IMR-90 (cell line): ENCODE results near the gene TMEM52B. TPM values are rescaled to one million over a fixed set of nuclear protein-coding genes. Genes with fewer than 3 reads are reported as not detected.

Source experiments
- ATAC-seq: fragments of 200-7000 bp; cut with Tn5 transposase; 2 replicates; pipeline ENCODE4 v1.9.1; 2020; ENCODE audit warnings: low read depth, mild to moderate bottlenecking, moderate library complexity
- BruUV-seq: library from RNA; stranded (reverse); fragments of 400-500 nt; replicated peaks from 2 replicates; lab custom pipeline; 2021; lab: Mats Ljungman, UMichigan
- CTCF ChIA-PET: fragments of 300-600 bp; formaldehyde crosslinking; extraction: SDS; loops from one replicate; lab custom pipeline; 2021; ENCODE audit warnings: antibody characterized with exemption; lab: Yijun Ruan, JAX
- POLR2A ChIA-PET: fragments of 300-600 bp; sonication (Branson Sonifier 250); formaldehyde crosslinking; loops from one replicate; lab custom pipeline; 2022; ENCODE audit warnings: antibody characterized with exemption; ENCODE audit not compliant: unreplicated experiment; lab: Charles Lee
- DNase-seq: peaks from one replicate; pipeline ENCODE4 v3.0.0; 2013
- H2AFZ ChIP-seq: replicated peaks from 2 replicates; pipeline ENCODE3; 2013; ENCODE audit warnings: low read length, mild to moderate bottlenecking; ENCODE audit not compliant: poor library complexity
- H2AK5ac ChIP-seq: 2 replicates; pipeline ENCODE4 v1.6.1; 2013; ENCODE audit warnings: low read depth, low read length, inconsistent platforms
- H2AK9ac ChIP-seq: replicated peaks from 2 replicates; pipeline ENCODE3; 2013; ENCODE audit warnings: mild to moderate bottlenecking, low read depth, low read length, moderate library complexity; ENCODE audit not compliant: poor library complexity
- H2BK120ac ChIP-seq: 2 replicates; pipeline ENCODE4 v1.6.1; 2013; ENCODE audit warnings: low read depth, low read length, inconsistent platforms
- H2BK15ac ChIP-seq: 3 replicates; pipeline ENCODE4 v1.6.1; 2013; ENCODE audit warnings: low read depth, low read length, inconsistent platforms
- H2BK20ac ChIP-seq: 2 replicates; pipeline ENCODE4 v1.6.1; 2013; ENCODE audit warnings: low read depth, mild to moderate bottlenecking, inconsistent platforms, low read length, moderate library complexity
- H2BK5ac ChIP-seq: 2 replicates; pipeline ENCODE4 v1.6.1; 2013; ENCODE audit warnings: mild to moderate bottlenecking, low read depth, low read length, inconsistent platforms; ENCODE audit not compliant: poor library complexity, severe bottlenecking
- H3K14ac ChIP-seq: replicated peaks from 2 replicates; pipeline ENCODE4 v1.6.1; 2013; ENCODE audit warnings: low read depth, low read length, inconsistent platforms
- H3K18ac ChIP-seq: 2 replicates; pipeline ENCODE4 v1.6.1; 2013; ENCODE audit warnings: low read depth, low read length, control low read depth
- H3K23ac ChIP-seq: 2 replicates; pipeline ENCODE4 v1.6.1; 2013; ENCODE audit warnings: low read depth, low read length, inconsistent platforms
- H3K27ac ChIP-seq: 2 replicates; pipeline ENCODE4 v1.5.1; 2013; ENCODE audit warnings: mild to moderate bottlenecking, control low read depth, low read length; ENCODE audit not compliant: insufficient read depth
- H3K27me3 ChIP-seq: 2 replicates; pipeline ENCODE4 v1.6.1; 2013; ENCODE audit warnings: low read length; ENCODE audit not compliant: control insufficient read depth, insufficient read depth
- H3K36me3 ChIP-seq: 2 replicates; pipeline ENCODE4 v1.6.1; 2013; ENCODE audit warnings: low read length, mixed read lengths; ENCODE audit not compliant: control insufficient read depth, insufficient read depth
- H3K4ac ChIP-seq: 2 replicates; pipeline ENCODE4 v1.6.1; 2013; ENCODE audit warnings: low read depth, low read length, inconsistent platforms
- H3K4me1 ChIP-seq: 2 replicates; pipeline ENCODE4 v1.6.1; 2013; ENCODE audit warnings: low read length, mixed read lengths; ENCODE audit not compliant: control insufficient read depth, insufficient read depth
- H3K4me2 ChIP-seq: 2 replicates; pipeline ENCODE4 v1.6.1; 2013; ENCODE audit warnings: low read depth, mild to moderate bottlenecking, control low read depth, low read length, moderate library complexity
- H3K4me3 ChIP-seq: 2 replicates; pipeline ENCODE4 v1.5.1; 2013; ENCODE audit warnings: low read depth, mild to moderate bottlenecking, control low read depth, low read length, moderate library complexity; ENCODE audit not compliant: insufficient read depth
- H3K56ac ChIP-seq: 2 replicates; pipeline ENCODE4 v1.6.1; 2013; ENCODE audit warnings: low read length, inconsistent platforms; ENCODE audit not compliant: insufficient read depth; ENCODE audit errors: extremely low read depth
- H3K79me1 ChIP-seq, 2 experiments: 2 replicates each; pipeline ENCODE4 v1.6.1; 2013; ENCODE audit warnings: low read length in 2 of 2, inconsistent platforms in 1 of 2, low read depth in 1 of 2
- H3K9ac ChIP-seq: 2 replicates; pipeline ENCODE4 v1.6.1; 2013; ENCODE audit warnings: low read depth, low read length, control low read depth
- H3K9me1 ChIP-seq: 2 replicates; pipeline ENCODE4 v1.6.1; 2013; ENCODE audit warnings: low read length, inconsistent platforms; ENCODE audit not compliant: insufficient read depth
- H3K9me3 ChIP-seq: 2 replicates; pipeline ENCODE4 v1.6.1; 2013; ENCODE audit warnings: low read length; ENCODE audit not compliant: control insufficient read depth, insufficient read depth
- H4K20me1 ChIP-seq: 2 replicates; pipeline ENCODE4 v1.6.1; 2013; ENCODE audit warnings: low read length, inconsistent platforms; ENCODE audit not compliant: insufficient read depth
- H4K5ac ChIP-seq: 2 replicates; pipeline ENCODE4 v1.6.1; 2013; ENCODE audit warnings: mild to moderate bottlenecking, low read depth, low read length, control low read depth
- H4K8ac ChIP-seq, 2 experiments: 2 replicates each; pipeline ENCODE4 v1.6.1; 2013; ENCODE audit warnings: low read depth in 2 of 2, low read length in 2 of 2, control low read depth in 1 of 2, inconsistent platforms in 1 of 2
- H4K91ac ChIP-seq: 2 replicates; pipeline ENCODE4 v1.6.1; 2013; ENCODE audit warnings: low read depth, low read length, inconsistent platforms; ENCODE audit not compliant: insufficient read depth
- BHLHE40 ChIP-seq: fragments of 150-350 bp; IDR thresholded peaks from 2 replicates; pipeline ENCODE4 v1.6.1; 2016; ENCODE audit warnings: mild to moderate bottlenecking, low read depth, low read length
- CEBPB ChIP-seq: IDR thresholded peaks from 2 replicates; pipeline ENCODE4 v1.6.1; 2012; ENCODE audit warnings: low read depth, low read length, improper control_type of control experiment
- CHD1 ChIP-seq: IDR thresholded peaks from 2 replicates; pipeline ENCODE4 v1.6.1; 2012; ENCODE audit warnings: low read depth, low read length, improper control_type of control experiment
- FOS ChIP-seq: fragments of 150-350 bp; IDR thresholded peaks from 2 replicates; pipeline ENCODE4 v1.6.1; 2016; ENCODE audit warnings: low read depth, low read length
- MAFK ChIP-seq: IDR thresholded peaks from 2 replicates; pipeline ENCODE4 v1.6.1; 2012; ENCODE audit warnings: low read depth, low read length, improper control_type of control experiment
- MAZ ChIP-seq: IDR thresholded peaks from 2 replicates; pipeline ENCODE4 v1.6.1; 2012; ENCODE audit warnings: low read depth, mild to moderate bottlenecking, low read length, improper control_type of control experiment, moderate library complexity, borderline replicate concordance
- MXI1 ChIP-seq: IDR thresholded peaks from 2 replicates; pipeline ENCODE4 v1.6.1; 2012; ENCODE audit warnings: low read depth, mild to moderate bottlenecking, low read length, moderate library complexity, borderline replicate concordance
- NFE2L2 ChIP-seq: fragments of 150-350 bp; IDR thresholded peaks from 2 replicates; pipeline ENCODE4 v1.6.1; 2016; ENCODE audit warnings: low read depth, mild to moderate bottlenecking, low read length
- POLR2A ChIP-seq: IDR thresholded peaks from 2 replicates; pipeline ENCODE4 v1.6.1; 2012; ENCODE audit warnings: mild to moderate bottlenecking, low read depth, low read length
- RAD21 ChIP-seq: IDR thresholded peaks from 2 replicates; pipeline ENCODE4 v1.6.1; 2012; ENCODE audit warnings: low read length, improper control_type of control experiment
- RCOR1 ChIP-seq: IDR thresholded peaks from 2 replicates; pipeline ENCODE4 v1.6.1; 2012; ENCODE audit warnings: mild to moderate bottlenecking, low read length, improper control_type of control experiment; ENCODE audit not compliant: insufficient replicate concordance
- RFX5 ChIP-seq: IDR thresholded peaks from 2 replicates; pipeline ENCODE4 v1.8.0; 2012; ENCODE audit warnings: low read depth, mild to moderate bottlenecking, low read length, moderate library complexity
- SMC3 ChIP-seq: fragments of 150-350 bp; IDR thresholded peaks from 2 replicates; pipeline ENCODE4 v1.6.1; 2016; ENCODE audit warnings: low read depth, mild to moderate bottlenecking, antibody characterized with exemption, low read length, moderate library complexity
- WGBS, 2 experiments: methylation state at CpG; one replicate each; pipeline versions ENCODE4 v1.1.5 to v1.1.7; 2013; ENCODE audit warnings: missing lambda C conversion rate in 2 of 2; ENCODE audit not compliant: insufficient read length in 1 of 2; ENCODE audit errors: extremely low coverage in 2 of 2; 5-methylcytosine and 5-hydroxymethylcytosine counted together
- dilution Hi-C: fragments of 300-500 bp; cut with HindIII; formaldehyde crosslinking; loops from one replicate; pipeline ENCODE4 v1.14.3; 2018; ENCODE audit warnings: low sequenced_read_pairs; ENCODE audit not compliant: unreplicated experiment
- in situ Hi-C: fragments of 300-500 bp; cut with MboI; formaldehyde crosslinking; loops from 3 replicates; pipeline ENCODE4 v1.14.3; 2019; ENCODE audit warnings: low sequenced_read_pairs, inconsistent platforms, mixed read lengths
- intact Hi-C: fragments of 100-400 bp; cut with micrococcal nuclease; formaldehyde crosslinking; loops from 2 replicates; pipeline ENCODE4 v1.10.0; 2022
- polyA plus RNA-seq, 3 experiments: library from polyadenylated mRNA; depleted of rRNA; stranded (reverse); fragments of >200 nt; gene quantifications; 2 replicates each; pipeline ENCODE4 v1.2.3, GENCODE V29; 2012; ENCODE audit warnings: low replicate concordance in 1 of 3
- total RNA-seq: library from RNA; depleted of rRNA; stranded (reverse); fragments of >200 nt; gene quantifications from 2 replicates; pipeline ENCODE4 v1.2.3, GENCODE V29; 2012
- TF ChIP-seq, protein P1 (sequence below): conservative IDR thresholded peaks from 2 replicates; pipeline ENCODE4 v1.5.1; 2012; ENCODE audit warnings: mild to moderate bottlenecking, low read depth, low read length, improper control_type of control experiment
- TF ChIP-seq, protein P2 (sequence below): fragments of 150-350 bp; IDR thresholded peaks from 2 replicates; pipeline ENCODE4 v1.6.1; 2016; ENCODE audit warnings: low read depth, mild to moderate bottlenecking, low read length, moderate library complexity, borderline replicate concordance

The TMEM52B gene
- total and polyA plus RNA-seq, 2 of the 4 experiments (the other 2 are of a cell fraction), result 2.0 to 3.6 TPM

DNA sequence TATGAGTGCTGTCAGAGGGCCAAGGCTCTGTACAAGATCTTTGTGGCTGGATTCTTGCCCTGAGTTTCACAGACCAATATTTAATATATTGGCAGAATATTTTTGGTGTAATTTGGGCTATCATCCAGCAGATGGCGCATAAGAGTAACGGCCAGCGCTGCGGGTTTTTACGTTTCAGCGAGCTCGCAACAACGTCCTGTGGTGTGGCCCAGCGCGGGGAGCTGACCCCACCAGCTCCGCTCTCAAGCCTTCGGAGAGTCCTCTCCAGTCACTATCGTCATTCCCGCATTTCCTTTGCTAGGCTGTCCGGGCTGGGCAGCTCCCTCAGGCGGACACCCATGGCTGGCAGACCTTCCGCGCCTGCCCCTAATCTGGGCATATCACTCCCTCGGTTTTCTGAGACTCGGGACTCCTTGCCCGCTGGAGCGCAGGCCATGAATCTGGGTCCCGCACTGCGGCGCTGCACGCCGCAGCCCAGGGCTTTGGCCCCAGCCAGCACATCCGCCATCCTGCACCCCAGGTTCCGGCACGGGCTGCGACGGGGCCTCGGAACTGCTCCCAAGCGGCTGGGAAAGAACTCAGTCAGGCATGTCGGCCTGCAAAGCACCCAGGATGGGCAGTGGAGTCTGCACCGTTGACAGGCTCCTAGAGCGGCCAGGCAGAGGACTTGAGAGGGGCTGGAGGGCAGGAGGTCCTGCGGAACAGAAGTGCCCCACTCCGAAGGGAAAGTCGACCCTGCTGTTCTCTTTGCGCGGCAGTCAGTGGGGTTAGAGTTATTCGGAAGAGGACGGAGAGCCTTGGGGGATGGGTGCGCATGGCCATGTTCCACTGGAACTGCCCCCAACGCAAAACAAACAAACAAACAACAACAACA lies 25.3 kb upstream of the TMEM52B start:
- Histone ChIP-seq H3K27me3 (no peaks in the 10 kb centered on the region), H3K79me1 (no peaks in the 10 kb centered on the region), H3K4me2 (peak overlapping the region; percentile 75), H2AK9ac (peak overlapping the region; percentile 86), H3K4me3 (peak overlapping the region; percentile 37), H3K4ac (peak overlapping the region; percentile 95), H3K14ac (peak overlapping the region; percentile 93), H3K27ac (peak overlapping the region; percentile 68), H2AFZ (peak overlapping the region; percentile 98), H4K20me1 (no peaks in the 10 kb centered on the region), H3K9me3 (no peaks in the 10 kb centered on the region), H3K9me1 (no peaks in the 10 kb centered on the region), H2BK120ac (peak overlapping the region; percentile 98), H4K5ac (peak overlapping the region; percentile 97), H4K91ac (peak overlapping the region; percentile 90), H3K9ac (peak overlapping the region; percentile 56), H3K56ac (peak overlapping the region; percentile 41; the same call in 1 of the 2 replicates), H3K36me3 (no peaks in the 10 kb centered on the region), H2BK15ac (peak overlapping the region; percentile 79; the same call in 2 of the 3 replicates), H3K23ac (peak overlapping the region; percentile 89; the same call in 1 of the 2 replicates), H2BK5ac (peak overlapping the region; percentile 78), H2BK20ac (peak overlapping the region; percentile 96), H2AK5ac (peak overlapping the region; percentile 54), H3K4me1 (peaks cover 8% of the 10 kb centered on the region), H4K8ac (peak overlapping the region; percentile 42 to 94), H3K18ac (peak overlapping the region; percentile 85)
- CTCF ChIA-PET, result interaction anchor here (0.6 to 2.6 kb wide), 14 partner anchors 10 to 526 kb away, joined by 3 to 31 read pairs (median 3); partner anchors contain the start of genes GABARAPL1 and OLR1
- intact Hi-C loops, result loop anchor here (1.0 to 2.0 kb wide), 3 partner anchors 37 to 409 kb away; no protein-coding TSS in a partner anchor
- dilution Hi-C loops, result no loop called here
- POLR2A ChIA-PET, result interaction anchor here (0.7 to 1.0 kb wide), 2 partner anchors 10 to 60 kb away, joined by 4 read pairs; no protein-coding TSS in a partner anchor
- DNase-seq (peak; percentile 63), ATAC-seq (peak; percentile 95)
- 6% methylated on average over 18 of the region's 46 CpGs; no CpG with 5 or more reads in 1 of the 2 experiments for WGBS, 2 experiments
- BruUV-seq, result no TSS peak
- in situ Hi-C loops, result loop anchor here (5.0 kb wide), 1 partner anchor 39 kb away; no protein-coding TSS in a partner anchor
- TF ChIP-seq, protein P1, sequence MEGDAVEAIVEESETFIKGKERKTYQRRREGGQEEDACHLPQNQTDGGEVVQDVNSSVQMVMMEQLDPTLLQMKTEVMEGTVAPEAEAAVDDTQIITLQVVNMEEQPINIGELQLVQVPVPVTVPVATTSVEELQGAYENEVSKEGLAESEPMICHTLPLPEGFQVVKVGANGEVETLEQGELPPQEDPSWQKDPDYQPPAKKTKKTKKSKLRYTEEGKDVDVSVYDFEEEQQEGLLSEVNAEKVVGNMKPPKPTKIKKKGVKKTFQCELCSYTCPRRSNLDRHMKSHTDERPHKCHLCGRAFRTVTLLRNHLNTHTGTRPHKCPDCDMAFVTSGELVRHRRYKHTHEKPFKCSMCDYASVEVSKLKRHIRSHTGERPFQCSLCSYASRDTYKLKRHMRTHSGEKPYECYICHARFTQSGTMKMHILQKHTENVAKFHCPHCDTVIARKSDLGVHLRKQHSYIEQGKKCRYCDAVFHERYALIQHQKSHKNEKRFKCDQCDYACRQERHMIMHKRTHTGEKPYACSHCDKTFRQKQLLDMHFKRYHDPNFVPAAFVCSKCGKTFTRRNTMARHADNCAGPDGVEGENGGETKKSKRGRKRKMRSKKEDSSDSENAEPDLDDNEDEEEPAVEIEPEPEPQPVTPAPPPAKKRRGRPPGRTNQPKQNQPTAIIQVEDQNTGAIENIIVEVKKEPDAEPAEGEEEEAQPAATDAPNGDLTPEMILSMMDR, result peak; percentile 75
- TF ChIP-seq RFX5 (no peak), SMC3 (peak; percentile 83), BHLHE40 (no peak), MAZ (no peak), MAFK (no peak), CHD1 (no peak), CEBPB (no peak), MXI1 (no peak), RCOR1 (no peak), POLR2A (no peak), FOS (no peak), RAD21 (peak; percentile 77), NFE2L2 (no peak)
- TF ChIP-seq, protein P2, sequence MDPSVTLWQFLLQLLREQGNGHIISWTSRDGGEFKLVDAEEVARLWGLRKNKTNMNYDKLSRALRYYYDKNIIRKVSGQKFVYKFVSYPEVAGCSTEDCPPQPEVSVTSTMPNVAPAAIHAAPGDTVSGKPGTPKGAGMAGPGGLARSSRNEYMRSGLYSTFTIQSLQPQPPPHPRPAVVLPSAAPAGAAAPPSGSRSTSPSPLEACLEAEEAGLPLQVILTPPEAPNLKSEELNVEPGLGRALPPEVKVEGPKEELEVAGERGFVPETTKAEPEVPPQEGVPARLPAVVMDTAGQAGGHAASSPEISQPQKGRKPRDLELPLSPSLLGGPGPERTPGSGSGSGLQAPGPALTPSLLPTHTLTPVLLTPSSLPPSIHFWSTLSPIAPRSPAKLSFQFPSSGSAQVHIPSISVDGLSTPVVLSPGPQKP, result no peak
